ENCODE measurements around the gene CDH13.

The CDH13 gene

GRCh38 chr16:82655720-82656490 is 29.1 kb downstream of the CDH13 start:
- Histone ChIP-seq H3K27ac (ENCODE audit: poor library complexity, severe bottlenecking) (peak overlapping the region; percentile 99), H3K4me1 (ENCODE audit: insufficient read depth, poor library complexity, severe bottlenecking) (peaks cover 66% of the 10 kb centered on the region)

GRCh38 chr16:82657239-82657638 is 30.5 kb downstream of the CDH13 start:
- H3K27ac ChIP-seq (ENCODE audit: poor library complexity, severe bottlenecking) = peak overlapping the region; percentile 99
- 0 out of 2 replicates have a peak, but pooled peaks cover 3% of the 10 kb centered on the region for H3K36me3 ChIP-seq (ENCODE audit: low read depth)
- no peaks in the 10 kb centered on the region for H3K9me3 ChIP-seq (ENCODE audit: severe bottlenecking)
- TF ChIP-seq, protein P1, sequence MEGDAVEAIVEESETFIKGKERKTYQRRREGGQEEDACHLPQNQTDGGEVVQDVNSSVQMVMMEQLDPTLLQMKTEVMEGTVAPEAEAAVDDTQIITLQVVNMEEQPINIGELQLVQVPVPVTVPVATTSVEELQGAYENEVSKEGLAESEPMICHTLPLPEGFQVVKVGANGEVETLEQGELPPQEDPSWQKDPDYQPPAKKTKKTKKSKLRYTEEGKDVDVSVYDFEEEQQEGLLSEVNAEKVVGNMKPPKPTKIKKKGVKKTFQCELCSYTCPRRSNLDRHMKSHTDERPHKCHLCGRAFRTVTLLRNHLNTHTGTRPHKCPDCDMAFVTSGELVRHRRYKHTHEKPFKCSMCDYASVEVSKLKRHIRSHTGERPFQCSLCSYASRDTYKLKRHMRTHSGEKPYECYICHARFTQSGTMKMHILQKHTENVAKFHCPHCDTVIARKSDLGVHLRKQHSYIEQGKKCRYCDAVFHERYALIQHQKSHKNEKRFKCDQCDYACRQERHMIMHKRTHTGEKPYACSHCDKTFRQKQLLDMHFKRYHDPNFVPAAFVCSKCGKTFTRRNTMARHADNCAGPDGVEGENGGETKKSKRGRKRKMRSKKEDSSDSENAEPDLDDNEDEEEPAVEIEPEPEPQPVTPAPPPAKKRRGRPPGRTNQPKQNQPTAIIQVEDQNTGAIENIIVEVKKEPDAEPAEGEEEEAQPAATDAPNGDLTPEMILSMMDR (IDR thresholded peaks at IDR 0.05; ENCODE audit: poor library complexity, severe bottlenecking) = no peak
- no peak overlapping the region for H3K4me3 ChIP-seq (ENCODE audit: severe bottlenecking)
- DNase-seq (ENCODE audit: low spot score) = no peak
- no peaks in the 10 kb centered on the region for H3K27me3 ChIP-seq (ENCODE audit: insufficient read depth, poor library complexity, severe bottlenecking)
- ATAC-seq (ENCODE audit: low read depth) = no peak
- peaks cover 54% of the 10 kb centered on the region for H3K4me1 ChIP-seq (ENCODE audit: insufficient read depth, poor library complexity, severe bottlenecking)

More at GRCh38 chr16:82655720-82656490, 29.1 kb downstream of the CDH13 start:
- H3K27me3 ChIP-seq (ENCODE audit: insufficient read depth, poor library complexity, severe bottlenecking) = no peaks in the 10 kb centered on the region
- 0 out of 2 replicates have a peak, but pooled peaks cover 3% of the 10 kb centered on the region for H3K36me3 ChIP-seq (ENCODE audit: low read depth)
- ATAC-seq (ENCODE audit: low read depth) = no peak
- DNase-seq (ENCODE audit: low spot score) = no peak
- TF ChIP-seq, protein P1 (IDR thresholded peaks at IDR 0.05; ENCODE audit: poor library complexity, severe bottlenecking) = no peak
- H3K4me3 ChIP-seq (ENCODE audit: severe bottlenecking) = no peak overlapping the region
- H3K9me3 ChIP-seq (ENCODE audit: severe bottlenecking) = no peaks in the 10 kb centered on the region

DNA sequence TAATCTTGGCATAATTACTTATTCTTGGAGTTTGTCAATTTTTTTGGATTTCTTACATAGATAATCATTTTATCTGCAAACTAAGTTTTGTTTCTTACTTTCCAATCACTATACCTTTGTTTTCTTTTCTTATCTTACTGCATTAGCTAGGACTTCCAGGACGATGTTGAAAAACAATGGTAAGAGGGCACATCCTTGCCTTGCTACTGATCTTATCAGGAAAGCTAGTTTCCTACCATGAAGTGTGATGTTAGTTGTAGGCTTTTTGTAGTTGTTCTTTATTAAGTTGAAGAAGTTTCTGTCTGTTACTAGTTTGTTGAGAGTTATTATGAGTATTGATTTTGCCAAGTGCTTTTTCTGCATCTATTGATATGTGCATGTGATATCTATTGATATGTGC is 31.0 kb downstream of the CDH13 start:
- Histone ChIP-seq H3K4me1 (ENCODE audit: insufficient read depth, poor library complexity, severe bottlenecking) (peaks cover 49% of the 10 kb centered on the region), H3K4me3 (ENCODE audit: severe bottlenecking) (no peak overlapping the region), H3K27ac (ENCODE audit: poor library complexity, severe bottlenecking) (peak overlapping the region; percentile 99), H3K36me3 (ENCODE audit: low read depth) (0 out of 2 replicates have a peak, but pooled peaks cover 3% of the 10 kb centered on the region), H3K9me3 (ENCODE audit: severe bottlenecking) (no peaks in the 10 kb centered on the region), H3K27me3 (ENCODE audit: insufficient read depth, poor library complexity, severe bottlenecking) (no peaks in the 10 kb centered on the region)
- no peak for ATAC-seq (ENCODE audit: low read depth)
- TF ChIP-seq, protein P1 (IDR thresholded peaks at IDR 0.05; ENCODE audit: poor library complexity, severe bottlenecking) = no peak
- no peak for DNase-seq (ENCODE audit: low spot score)

- no peak overlapping the region for H3K27ac ChIP-seq (ENCODE audit: poor library complexity, severe bottlenecking)
- ATAC-seq (ENCODE audit: low read depth) (no peak), DNase-seq (ENCODE audit: low spot score) (no peak)
- TF ChIP-seq, protein P1 (IDR thresholded peaks at IDR 0.05; ENCODE audit: poor library complexity, severe bottlenecking) = no peak
- H3K27me3 ChIP-seq (ENCODE audit: insufficient read depth, poor library complexity, severe bottlenecking) = no peaks in the 10 kb centered on the region
- peaks cover 39% of the 10 kb centered on the region for H3K4me1 ChIP-seq (ENCODE audit: insufficient read depth, poor library complexity, severe bottlenecking)
- H3K4me3 ChIP-seq (ENCODE audit: severe bottlenecking) = no peak overlapping the region
- H3K36me3 ChIP-seq (ENCODE audit: low read depth) = 0 out of 2 replicates have a peak, but pooled peaks cover 3% of the 10 kb centered on the region
- H3K9me3 ChIP-seq (ENCODE audit: severe bottlenecking) = no peaks in the 10 kb centered on the region
These were observed 32.0 kb downstream of the CDH13 start for GRCh38 chr16:82658796-82659195.

Data from RWPE2 (cell line).